ENCODE results near the gene ITGA7. TPM values are rescaled to one million over a fixed set of nuclear protein-coding genes. Genes with fewer than 3 reads are reported as not detected.

The ITGA7 gene
- polyA plus RNA-seq, 1 of the 3 experiments (the other 2 are of a cell fraction) = 19.7 TPM

- TF ChIP-seq CTCF (IDR thresholded peaks at IDR 0.05) (no peak), REST (IDR thresholded peaks at IDR 0.05; ENCODE audit: low read depth, low read length) (peak; percentile 52), RAD21 (IDR thresholded peaks at IDR 0.05; ENCODE audit: low read length) (no peak), FOXJ3 (CRISPR knock-in tag; IDR thresholded peaks at IDR 0.05) (no peak), TCF12 (IDR thresholded peaks at IDR 0.05) (peak; percentile 63), POLR2AphosphoS5 (IDR thresholded peaks at IDR 0.05; ENCODE audit: low read depth, low read length) (peak; percentile 54; the same call in 1 of the 2 replicates), YY1 (IDR thresholded peaks at IDR 0.05; ENCODE audit: low read depth) (no peak), SMC3 (IDR thresholded peaks at IDR 0.05; ENCODE audit: low read depth, low read length) (no peak), RXRA (IDR thresholded peaks at IDR 0.05; ENCODE audit: borderline replicate concordance, low read depth) (peak; percentile 65; the same call in 1 of the 2 replicates)
These were observed 21.5 kb upstream of the ITGA7 start, which contains the start of gene CD63 (continued) for GRCh38 chr12:55728939-55729818.

GRCh38 chr12:55728186-55728938 lies 20.7 kb upstream of the ITGA7 start:
- no peaks in the 10 kb centered on the region for H3K9me2 ChIP-seq
- CTCF ChIA-PET = interaction anchor here (1.0 to 4.6 kb wide), 6 partner anchors 9 to 71 kb away, joined by 3 to 47 read pairs (median 5); partner anchors contain the start of gene RDH5
- POLR2A ChIA-PET = interaction anchor here (0.6 to 2.5 kb wide), 9 partner anchors 9 to 119 kb away, joined by 3 to 14 read pairs (median 5); partner anchors contain the start of genes BLOC1S1, ORMDL2 and SARNP
- H3K79me2 ChIP-seq (ENCODE audit: insufficient read depth) = peaks cover 47% of the 10 kb centered on the region
- peaks cover 0 to 26% of the 10 kb centered on the region in 2 experiments; a peak in 1 of 4 replicates for H3K4me1 ChIP-seq (ENCODE audit: control insufficient read depth in 1 of 2, insufficient read depth in 2 of 2, low read depth in 1 of 2, low read length in 1 of 2)
- peak overlapping the region; percentile 83 for H3K9ac ChIP-seq
- no peak overlapping the region for H2AFZ ChIP-seq (ENCODE audit: low read depth)
- peaks cover 45% of the 10 kb centered on the region for H4K20me1 ChIP-seq (ENCODE audit: insufficient read depth)
- H3K36me3 ChIP-seq (replicated peaks in 1 of 2; ENCODE audit: control insufficient read depth in 1 of 2, insufficient read depth in 2 of 2, low read length in 1 of 2) = peaks cover 31 to 34% of the 10 kb centered on the region in 2 experiments
- H3K4me3 ChIP-seq (ENCODE audit: low read depth in 2 of 2, low read length in 1 of 2) = peak overlapping the region; percentile 74 to 97
- peaks cover 35% of the 10 kb centered on the region for H3F3A ChIP-seq (replicated peaks; ENCODE audit: insufficient read depth)
- DNase-seq = peak; percentile 82
- WGBS (ENCODE audit: low lambda C conversion rate) = under 1% methylated on average over 25 of the region's 61 CpGs
- H3K27me3 ChIP-seq (ENCODE audit: insufficient read depth) = no peaks in the 10 kb centered on the region
- peak overlapping the region; percentile 97 to 100 for H3K27ac ChIP-seq (ENCODE audit: low read depth in 2 of 2, low read length in 1 of 2)
- H3K9me3 ChIP-seq = no peaks in the 10 kb centered on the region
- H3K4me2 ChIP-seq = peak overlapping the region; percentile 97
- TF ChIP-seq RXRA (IDR thresholded peaks at IDR 0.05; ENCODE audit: borderline replicate concordance, low read depth) (no peak), EP300 (IDR thresholded peaks at IDR 0.05; ENCODE audit: borderline replicate concordance in 1 of 2, low read depth in 1 of 2, low read length in 1 of 2) (peak in 1 of 2 experiments; percentile 18; a peak in 1 of 4 replicates), TAF1 (IDR thresholded peaks at IDR 0.05; ENCODE audit: borderline replicate concordance, low read depth, low read length) (peak; percentile 42; the same call in 1 of the 2 replicates), GABPA (IDR thresholded peaks at IDR 0.05; ENCODE audit: low read depth) (0 out of 2 replicates have a peak, but pooled peaks have one; percentile 19), YY1 (IDR thresholded peaks at IDR 0.05; ENCODE audit: low read depth) (peak; percentile 55; the same call in 1 of the 2 replicates), ELF1 (IDR thresholded peaks at IDR 0.05) (peak; percentile 62), MXI1 (IDR thresholded peaks at IDR 0.05; ENCODE audit: low read depth, low read length) (no peak; the same call in 1 of the 2 replicates), SIN3A (IDR thresholded peaks at IDR 0.05; ENCODE audit: borderline replicate concordance, low read depth, low read length) (peak; percentile 84; the same call in 1 of the 2 replicates)

All from SK-N-SH (cell line).